Thoracic aorta (tissue), 2 donors: ENCODE data around the gene APCS. TPM values are rescaled to one million over a fixed set of nuclear protein-coding genes. Genes with fewer than 3 reads are reported as not detected.

ENCODE experiments used
- ATAC-seq: fragments of 150-250 bp; one replicate; pipeline ENCODE4 v1.8.0; 2017; ENCODE audit warnings: low read depth; ENCODE audit not compliant: insufficient number of reproducible peaks, low FRiP score
- DNase-seq: peaks from one replicate; pipeline ENCODE4 v3.0.0-alpha.2; 2020; ENCODE audit warnings: low spot score
- H3K27ac ChIP-seq, 2 donors: fragments of 200-600 bp; sonication (generic); 1 replicate in 1 of 2; 2 replicates in 1 of 2; pipeline ENCODE4 v1.5.1; 2016; ENCODE audit warnings: mild to moderate bottlenecking in 2 of 2, moderate library complexity in 2 of 2
- H3K27me3 ChIP-seq: fragments of 200-600 bp; sonication (generic); replicated peaks from 2 replicates; pipeline ENCODE4 v1.6.0; 2016; ENCODE audit warnings: mild to moderate bottlenecking; ENCODE audit not compliant: insufficient read depth
- H3K36me3 ChIP-seq: fragments of 200-600 bp; sonication (generic); one replicate; pipeline ENCODE4 v1.5.1; 2016
- H3K4me1 ChIP-seq, 2 donors: fragments of 200-600 bp; sonication (generic); 1 replicate in 1 of 2; 2 replicates in 1 of 2; pipeline versions ENCODE4 v1.5.1 to v1.6.0; 2016; ENCODE audit warnings: low read depth in 2 of 2, mild to moderate bottlenecking in 1 of 2; ENCODE audit not compliant: control insufficient read depth in 1 of 2
- H3K4me3 ChIP-seq: fragments of 200-600 bp; sonication (generic); 2 replicates; pipeline ENCODE4 v1.5.1; 2016; ENCODE audit warnings: mild to moderate bottlenecking
- H3K9me3 ChIP-seq: fragments of 200-600 bp; sonication (generic); 2 replicates; pipeline ENCODE4 v1.5.1; 2016
- total RNA-seq, 2 donors: library from RNA; depleted of rRNA; stranded (reverse); fragments of >200 nt; gene quantifications; one replicate each; pipeline versions ENCODE4 v1.1.0 to v1.2.3, GENCODE V29; 2016
- TF ChIP-seq, protein P1 (sequence below): fragments of 200-600 bp; sonication (generic); IDR thresholded peaks from one replicate; pipeline ENCODE4 v1.5.1; 2019; ENCODE audit warnings: antibody characterized with exemption

The APCS gene
- total RNA-seq, 2 donors from 2014 or later: not detected

DNA sequence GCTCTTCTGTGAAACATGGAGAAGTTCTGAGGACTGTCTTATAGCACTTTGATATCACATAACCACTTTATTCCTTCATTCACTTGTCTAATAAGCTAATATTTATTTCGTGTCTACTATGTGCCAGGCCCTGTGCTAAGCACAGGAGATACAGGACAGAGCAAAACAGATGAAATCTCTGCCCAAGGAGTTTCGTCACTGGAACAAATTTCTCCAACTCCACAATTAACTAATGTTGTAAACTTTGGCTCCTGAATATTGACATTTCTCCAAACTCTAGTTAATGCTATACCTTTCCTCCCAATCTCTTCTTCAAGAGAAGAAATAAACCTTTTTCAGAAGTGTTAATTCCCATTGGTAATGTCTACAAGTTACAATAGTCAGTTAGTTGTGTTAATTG lies 27.0 kb upstream of the APCS start:
- Histone ChIP-seq H3K4me3 (no peak overlapping the region), H3K4me1 (no peaks in the 10 kb centered on the region), H3K27ac (no peak overlapping the region), H3K36me3 (no peaks in the 10 kb centered on the region), H3K27me3 (no peaks in the 10 kb centered on the region), H3K9me3 (no peaks in the 10 kb centered on the region)
- TF ChIP-seq, protein P1, sequence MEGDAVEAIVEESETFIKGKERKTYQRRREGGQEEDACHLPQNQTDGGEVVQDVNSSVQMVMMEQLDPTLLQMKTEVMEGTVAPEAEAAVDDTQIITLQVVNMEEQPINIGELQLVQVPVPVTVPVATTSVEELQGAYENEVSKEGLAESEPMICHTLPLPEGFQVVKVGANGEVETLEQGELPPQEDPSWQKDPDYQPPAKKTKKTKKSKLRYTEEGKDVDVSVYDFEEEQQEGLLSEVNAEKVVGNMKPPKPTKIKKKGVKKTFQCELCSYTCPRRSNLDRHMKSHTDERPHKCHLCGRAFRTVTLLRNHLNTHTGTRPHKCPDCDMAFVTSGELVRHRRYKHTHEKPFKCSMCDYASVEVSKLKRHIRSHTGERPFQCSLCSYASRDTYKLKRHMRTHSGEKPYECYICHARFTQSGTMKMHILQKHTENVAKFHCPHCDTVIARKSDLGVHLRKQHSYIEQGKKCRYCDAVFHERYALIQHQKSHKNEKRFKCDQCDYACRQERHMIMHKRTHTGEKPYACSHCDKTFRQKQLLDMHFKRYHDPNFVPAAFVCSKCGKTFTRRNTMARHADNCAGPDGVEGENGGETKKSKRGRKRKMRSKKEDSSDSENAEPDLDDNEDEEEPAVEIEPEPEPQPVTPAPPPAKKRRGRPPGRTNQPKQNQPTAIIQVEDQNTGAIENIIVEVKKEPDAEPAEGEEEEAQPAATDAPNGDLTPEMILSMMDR: no peak
- DNase-seq (no peak), ATAC-seq (no peak)

GRCh38 chr1:159561497-159561896 lies 26.1 kb upstream of the APCS start:
- Histone ChIP-seq H3K27ac (no peak overlapping the region), H3K27me3 (no peaks in the 10 kb centered on the region), H3K36me3 (no peaks in the 10 kb centered on the region), H3K4me3 (no peak overlapping the region), H3K4me1 (no peaks in the 10 kb centered on the region), H3K9me3 (no peaks in the 10 kb centered on the region)
- no peak for DNase-seq
- TF ChIP-seq, protein P1: no peak
- no peak for ATAC-seq

DNA sequence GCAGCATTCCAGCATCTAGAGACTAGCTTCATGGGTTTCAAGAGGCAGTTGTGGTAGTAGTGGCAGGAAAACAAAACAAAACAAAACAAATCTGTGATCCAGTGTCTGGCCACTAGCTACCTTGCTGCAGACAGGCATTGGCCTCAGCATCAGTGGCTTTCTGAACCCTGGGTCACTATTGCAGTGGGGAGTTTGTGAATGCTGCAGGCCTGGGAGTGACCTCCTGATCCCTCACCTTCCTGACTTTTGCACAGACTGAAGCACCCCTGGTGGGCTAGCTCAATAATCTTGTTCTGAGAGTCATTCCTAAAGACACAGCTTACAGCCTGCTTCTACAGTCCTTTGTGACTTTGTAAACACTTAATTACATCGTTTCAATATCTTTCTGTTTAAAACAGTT lies 24.9 kb upstream of the APCS start:
- ATAC-seq (no peak), DNase-seq (no peak)
- no peak overlapping the region for H3K27ac ChIP-seq
- no peaks in the 10 kb centered on the region for H3K4me1 ChIP-seq
- no peaks in the 10 kb centered on the region for H3K9me3 ChIP-seq
- no peaks in the 10 kb centered on the region for H3K36me3 ChIP-seq
- no peaks in the 10 kb centered on the region for H3K27me3 ChIP-seq
- H3K4me3 ChIP-seq: no peak overlapping the region
- TF ChIP-seq, protein P1: no peak

GRCh38 chr1:159577446-159577845 lies 10.2 kb upstream of the APCS start:
- H3K27ac ChIP-seq: no peak overlapping the region

GRCh38 chr1:159580340-159580739 lies 7.3 kb upstream of the APCS start:
- H3K36me3 ChIP-seq: no peaks in the 10 kb centered on the region
- no peak overlapping the region for H3K27ac ChIP-seq
- no peak for DNase-seq
- no peak overlapping the region for H3K4me3 ChIP-seq
- TF ChIP-seq, protein P1: no peak
- H3K9me3 ChIP-seq: no peaks in the 10 kb centered on the region
- no peaks in the 10 kb centered on the region for H3K27me3 ChIP-seq
- ATAC-seq: no peak
- no peaks in the 10 kb centered on the region for H3K4me1 ChIP-seq

More at GRCh38 chr1:159577446-159577845, 10.2 kb upstream of the APCS start:
- H3K4me3 ChIP-seq: no peak overlapping the region
- ATAC-seq: no peak
- DNase-seq: no peak
- TF ChIP-seq, protein P1: no peak
- no peaks in the 10 kb centered on the region for H3K9me3 ChIP-seq
- H3K27me3 ChIP-seq: no peaks in the 10 kb centered on the region
- H3K4me1 ChIP-seq: no peaks in the 10 kb centered on the region
- no peaks in the 10 kb centered on the region for H3K36me3 ChIP-seq
